Measurements from ENCODE around the gene TMEM147. TPM values are rescaled to one million over a fixed set of nuclear protein-coding genes. Genes with fewer than 3 reads are reported as not detected.

Gene TMEM147
- total RNA-seq, result 79.0 and 82.8 TPM in 2 replicates

GRCh38 chr19:35545001-35545854 lies at the start of gene TMEM147:
Gene TMEM147 (plus strand): TSS chr19:35545626. CDS start chr19:35545740, 114 bp downstream.

DNA sequence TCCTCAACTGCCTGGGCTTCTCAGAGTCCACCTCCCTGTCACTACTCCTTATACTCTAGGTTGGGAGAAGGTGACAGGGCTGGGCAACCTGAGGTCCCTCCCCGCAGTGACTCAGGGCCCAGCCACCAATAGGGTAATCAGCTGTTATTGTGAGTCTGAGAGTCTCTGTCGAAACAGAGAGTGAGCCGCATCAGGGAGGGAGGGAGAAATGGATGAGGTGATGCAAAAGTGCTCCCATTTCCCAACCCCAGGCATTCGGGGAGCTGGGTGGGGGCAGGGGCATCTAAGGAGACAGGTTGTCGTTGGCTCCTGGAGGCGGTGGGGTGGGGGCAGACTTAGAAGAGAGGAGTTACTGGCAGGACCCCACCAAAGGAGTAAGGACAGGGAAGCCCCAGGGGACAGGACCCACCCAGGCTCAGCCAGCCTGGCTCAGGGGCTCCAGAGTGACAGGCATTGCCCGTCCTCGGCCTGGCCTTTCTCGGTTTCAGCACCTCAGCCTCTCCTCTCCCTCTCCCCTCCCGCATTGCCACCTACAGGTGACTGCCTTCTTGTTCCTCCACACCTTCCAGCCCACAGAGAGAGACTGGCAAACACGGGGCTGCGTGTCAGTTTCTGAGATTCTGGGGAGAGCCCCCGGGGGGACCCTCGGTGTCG lies 31.7 kb upstream of the TMEM147 start, which contains the start of gene DMKN:
Gene DMKN (minus strand): TSS at position 22 of the 654 bp plus-strand sequence. CDS start 174 bp downstream, outside the sequence.

DNA sequence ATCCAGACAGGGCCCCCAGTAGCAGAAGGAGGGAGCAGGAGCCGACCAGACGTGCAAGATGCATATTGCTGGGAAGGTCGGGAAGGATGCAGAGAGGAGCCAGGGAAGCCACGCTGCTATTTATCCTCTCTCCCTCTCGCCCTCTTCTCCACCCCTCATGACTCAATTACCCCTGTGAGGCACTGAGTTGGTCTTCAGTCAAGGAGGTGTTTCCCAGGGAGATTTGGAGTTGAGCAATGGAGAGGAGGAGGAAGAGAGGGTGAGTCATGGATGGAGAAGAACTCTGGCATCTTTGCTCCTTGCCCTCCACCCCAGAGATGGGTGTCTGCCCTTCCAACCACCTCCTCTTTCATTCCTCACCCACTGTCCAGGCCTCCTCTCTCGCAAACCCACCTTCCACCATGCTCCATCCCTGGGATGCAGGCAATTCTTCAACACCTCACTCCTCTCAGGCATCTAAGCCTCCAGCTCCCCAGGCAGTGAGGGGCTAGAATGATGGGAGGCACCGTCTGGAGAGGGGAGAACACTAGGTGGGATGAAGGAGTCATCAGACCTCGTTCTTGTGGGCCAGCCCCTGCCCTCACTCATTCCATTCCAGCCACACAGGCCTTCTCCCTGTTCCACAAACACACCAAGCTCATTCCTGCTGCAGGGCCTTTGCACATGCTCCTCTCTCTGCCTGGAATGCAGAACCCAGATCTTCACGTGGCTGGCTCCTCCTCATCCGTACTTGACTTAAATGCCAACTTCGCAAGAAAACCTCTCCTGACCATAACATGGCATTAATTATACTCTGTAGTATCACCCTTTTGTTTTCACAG lies 17.0 kb upstream of the TMEM147 start, which contains the start of gene SBSN:
Gene SBSN (minus strand): TSS at position 94 of the 821 bp plus-strand sequence. CDS start 30 bp downstream, at position 64.

GRCh38 chr19:35533201-35533821 lies 12.1 kb upstream of the TMEM147 start, which contains the start of gene GAPDHS:
Gene GAPDHS (plus strand): TSS chr19:35533456. CDS start chr19:35533528, 72 bp downstream.

GRCh38 chr19:35563207-35563829 lies 17.9 kb downstream of the TMEM147 start, which contains the start of gene ATP4A:
Gene ATP4A (minus strand): TSS chr19:35563658. CDS start chr19:35563629, 29 bp downstream.

GRCh38 chr19:35585848-35586247 lies 40.4 kb downstream of the TMEM147 start, which contains the start of gene PMIS2:
Gene PMIS2 (plus strand): TSS chr19:35586173. CDS start chr19:35586260, 87 bp downstream.

Other genes with a start within 250 kb of the TMEM147 start
- 0.16 TPM in 1 of 2 replicates, not detected in the other for gene CD22, start 216.4 kb upstream of the TMEM147 start, total RNA-seq
- gene FFAR1, start 197.7 kb upstream of the TMEM147 start, total RNA-seq, result not detected in 2 replicates
- not detected in 2 replicates for gene FFAR3, start 187.2 kb upstream of the TMEM147 start, total RNA-seq
- not detected in 2 replicates for gene GPR42, start 174.6 kb upstream of the TMEM147 start, total RNA-seq
- gene FFAR2, start 97.4 kb upstream of the TMEM147 start, total RNA-seq, result not detected in 2 replicates
- gene KRTDAP, start 55.2 kb upstream of the TMEM147 start, total RNA-seq, result not detected in 2 replicates
- gene DMKN, start 32.0 kb upstream of the TMEM147 start, total RNA-seq, result 6.6 and 8.4 TPM in 2 replicates
- gene SBSN, start 17.3 kb upstream of the TMEM147 start, total RNA-seq, result 4.7 and 5.2 TPM in 2 replicates
- gene GAPDHS, start 12.2 kb upstream of the TMEM147 start, total RNA-seq, result not detected in 2 replicates
- not detected in 2 replicates for gene ATP4A, start 18.0 kb downstream of the TMEM147 start, total RNA-seq
- gene PMIS2, start 40.5 kb downstream of the TMEM147 start, total RNA-seq, result not detected in 2 replicates
- gene HAUS5, start 67.1 kb downstream of the TMEM147 start, total RNA-seq, result 3.7 and 3.8 TPM in 2 replicates
- 19.0 and 29.5 TPM in 2 replicates for gene RBM42, start 83.4 kb downstream of the TMEM147 start, total RNA-seq
- gene ETV2, start 96.1 kb downstream of the TMEM147 start, total RNA-seq, result 0.17 and 0.63 TPM in 2 replicates
- gene COX6B1, start 102.7 kb downstream of the TMEM147 start, total RNA-seq, result 531 and 566 TPM in 2 replicates
- gene UPK1A, start 120.9 kb downstream of the TMEM147 start, total RNA-seq, result not detected in 2 replicates
- not detected in 2 replicates for gene ZBTB32, start 158.9 kb downstream of the TMEM147 start, total RNA-seq
- 2.7 and 6.8 TPM in 2 replicates for gene KMT2B, start 172.4 kb downstream of the TMEM147 start, total RNA-seq
- 0.32 and 0.77 TPM in 2 replicates for gene IGFLR1, start 196.8 kb downstream of the TMEM147 start, total RNA-seq
- gene U2AF1L4, start 199.8 kb downstream of the TMEM147 start, total RNA-seq, result 10.7 and 10.9 TPM in 2 replicates
- 9.1 and 11.3 TPM in 2 replicates for gene PSENEN, start 200.0 kb downstream of the TMEM147 start, total RNA-seq
- gene LIN37, start 202.9 kb downstream of the TMEM147 start, total RNA-seq, result 11.2 and 11.8 TPM in 2 replicates
- gene HSPB6, start 211.4 kb downstream of the TMEM147 start, total RNA-seq, result 96.5 and 248 TPM in 2 replicates
- 2.9 and 3.2 TPM in 2 replicates for gene PROSER3, start 212.6 kb downstream of the TMEM147 start, total RNA-seq
- gene ARHGAP33, start 229.9 kb downstream of the TMEM147 start, total RNA-seq, result 5.0 and 7.9 TPM in 2 replicates